GM13976 (cell line): ENCODE data around the gene PPP2R5C.
"Not testable (repeated sequence)": the region's sequence is repeated elsewhere in the genome, so short reads cannot be mapped to it uniquely, and the experiment has no call there.

Experiments
- DNase-seq: peaks from one replicate; pipeline ENCODE4 v3.0.0; 2012; ENCODE audit warnings: low spot score
- in situ Hi-C: fragments of 300-500 bp; cut with MboI; formaldehyde crosslinking; loops from one replicate; pipeline ENCODE4 v1.12.0; 2022; ENCODE audit warnings: low sequenced_read_pairs, mixed read lengths, inconsistent platforms; ENCODE audit not compliant: unreplicated experiment
- TF ChIP-seq, protein P1 (sequence below): IDR thresholded peaks from 2 replicates; pipeline ENCODE4 v1.5.1; 2012; ENCODE audit warnings: borderline replicate concordance, mild to moderate bottlenecking; ENCODE audit not compliant: insufficient read depth; ENCODE audit errors: extremely low read depth, missing control alignments, control extremely low read depth

PPP2R5C gene

DNA sequence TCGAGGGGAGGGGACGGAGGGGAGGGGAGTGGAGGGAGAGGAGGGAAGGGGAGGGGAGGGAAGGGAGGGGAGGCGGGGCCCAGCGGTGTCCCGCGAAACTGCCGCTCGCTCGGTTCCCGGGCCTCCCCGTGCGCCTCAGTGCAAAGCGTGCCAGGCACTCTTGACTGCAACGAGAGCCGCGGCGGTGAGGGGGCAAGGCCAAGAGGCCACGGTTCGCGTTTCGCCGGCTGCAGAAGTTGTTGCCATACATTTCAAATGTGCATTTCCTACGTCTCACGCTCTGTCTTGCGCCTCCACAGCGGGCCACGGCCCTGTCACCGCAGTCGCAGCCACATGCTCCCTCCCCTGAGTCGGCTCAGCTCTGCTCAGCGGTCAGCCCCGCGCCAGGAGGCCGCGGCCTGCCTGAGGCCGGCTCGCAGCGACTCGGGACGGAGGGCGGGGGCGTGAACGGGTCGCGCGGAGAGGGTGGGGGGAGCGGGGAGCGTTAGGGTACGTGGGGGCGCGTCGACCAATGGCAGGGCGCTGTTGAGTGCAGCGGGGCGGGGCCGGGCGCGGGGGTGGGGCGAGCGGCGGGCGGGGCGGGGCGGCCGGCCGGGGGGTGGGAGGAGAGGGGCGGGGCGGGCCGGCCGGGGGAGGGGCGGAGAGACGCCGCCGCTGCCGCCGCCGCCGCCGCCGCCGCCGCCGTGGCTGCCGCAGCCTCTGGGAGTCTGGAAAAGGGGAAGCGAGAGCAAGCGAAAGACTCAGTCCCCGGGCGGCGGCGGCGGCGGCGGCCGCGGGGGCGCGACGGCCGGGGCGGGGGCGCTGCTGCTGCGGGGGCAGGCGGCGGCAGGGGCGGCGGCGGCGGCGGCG, at the start of gene PPP2R5C:
TSS of gene PPP2R5C (plus strand) at position 678 of the 849 bp plus-strand sequence. CDS start 185 bp downstream, outside the sequence.
- in situ Hi-C loops: no loop called here
- TF ChIP-seq, protein P1, sequence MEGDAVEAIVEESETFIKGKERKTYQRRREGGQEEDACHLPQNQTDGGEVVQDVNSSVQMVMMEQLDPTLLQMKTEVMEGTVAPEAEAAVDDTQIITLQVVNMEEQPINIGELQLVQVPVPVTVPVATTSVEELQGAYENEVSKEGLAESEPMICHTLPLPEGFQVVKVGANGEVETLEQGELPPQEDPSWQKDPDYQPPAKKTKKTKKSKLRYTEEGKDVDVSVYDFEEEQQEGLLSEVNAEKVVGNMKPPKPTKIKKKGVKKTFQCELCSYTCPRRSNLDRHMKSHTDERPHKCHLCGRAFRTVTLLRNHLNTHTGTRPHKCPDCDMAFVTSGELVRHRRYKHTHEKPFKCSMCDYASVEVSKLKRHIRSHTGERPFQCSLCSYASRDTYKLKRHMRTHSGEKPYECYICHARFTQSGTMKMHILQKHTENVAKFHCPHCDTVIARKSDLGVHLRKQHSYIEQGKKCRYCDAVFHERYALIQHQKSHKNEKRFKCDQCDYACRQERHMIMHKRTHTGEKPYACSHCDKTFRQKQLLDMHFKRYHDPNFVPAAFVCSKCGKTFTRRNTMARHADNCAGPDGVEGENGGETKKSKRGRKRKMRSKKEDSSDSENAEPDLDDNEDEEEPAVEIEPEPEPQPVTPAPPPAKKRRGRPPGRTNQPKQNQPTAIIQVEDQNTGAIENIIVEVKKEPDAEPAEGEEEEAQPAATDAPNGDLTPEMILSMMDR: no peak
- DNase-seq: peak; percentile 95

DNA sequence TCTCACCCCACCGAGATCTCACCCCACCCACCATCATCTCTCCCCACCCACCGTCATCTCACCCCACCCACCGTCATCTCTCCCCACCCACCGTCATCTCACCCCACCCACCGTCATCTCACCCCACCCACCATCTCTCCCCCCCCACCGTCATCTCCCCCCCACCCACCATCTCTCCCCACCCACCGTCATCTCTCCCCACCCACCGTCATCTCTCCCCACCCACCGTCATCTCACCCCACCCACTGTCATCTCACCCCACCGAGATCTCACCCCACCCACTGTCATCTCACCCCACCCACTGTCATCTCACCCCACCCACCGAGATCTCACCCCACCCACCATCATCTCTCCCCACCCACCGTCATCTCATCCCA, 49.7 kb upstream of the PPP2R5C start:
- DNase-seq, in situ Hi-C loops: not testable (repeated sequence)

DNA sequence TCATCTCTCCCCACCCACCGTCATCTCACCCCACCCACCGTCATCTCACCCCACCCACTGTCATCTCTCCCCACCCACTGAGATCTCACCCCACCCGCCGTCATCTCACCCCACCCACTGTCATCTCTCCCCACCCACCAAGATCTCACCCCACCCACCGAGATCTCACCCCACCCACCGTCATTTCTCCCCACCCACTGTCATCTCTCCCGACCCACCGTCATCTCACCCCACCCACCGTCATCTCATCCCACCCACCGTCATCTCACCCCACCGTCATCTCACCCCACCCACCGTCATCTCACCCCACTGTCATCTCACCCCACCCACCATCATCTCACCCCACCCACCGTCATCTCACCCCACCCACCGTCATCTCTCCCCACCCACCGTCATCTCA, 49.2 kb upstream of the PPP2R5C start:
- DNase-seq, in situ Hi-C loops: not testable (repeated sequence)

DNA sequence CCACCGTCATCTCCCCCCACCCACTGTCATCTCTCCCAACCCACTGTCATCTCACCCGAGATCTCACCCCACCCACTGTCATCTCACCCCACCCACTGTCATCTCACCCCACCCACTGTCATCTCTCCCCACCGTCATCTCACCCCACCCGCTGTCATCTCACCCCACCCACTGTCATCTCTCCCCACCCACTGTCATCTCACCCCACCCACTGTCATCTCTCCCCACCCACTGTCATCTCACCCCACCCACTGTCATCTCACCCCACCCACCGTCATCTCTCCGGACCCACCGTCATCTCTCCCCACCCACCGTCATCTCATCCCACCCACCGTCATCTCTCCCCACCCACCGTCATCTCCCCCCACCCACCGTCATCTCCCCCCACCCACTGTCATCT, 48.4 kb upstream of the PPP2R5C start:
- DNase-seq, in situ Hi-C loops: not testable (repeated sequence)

DNA sequence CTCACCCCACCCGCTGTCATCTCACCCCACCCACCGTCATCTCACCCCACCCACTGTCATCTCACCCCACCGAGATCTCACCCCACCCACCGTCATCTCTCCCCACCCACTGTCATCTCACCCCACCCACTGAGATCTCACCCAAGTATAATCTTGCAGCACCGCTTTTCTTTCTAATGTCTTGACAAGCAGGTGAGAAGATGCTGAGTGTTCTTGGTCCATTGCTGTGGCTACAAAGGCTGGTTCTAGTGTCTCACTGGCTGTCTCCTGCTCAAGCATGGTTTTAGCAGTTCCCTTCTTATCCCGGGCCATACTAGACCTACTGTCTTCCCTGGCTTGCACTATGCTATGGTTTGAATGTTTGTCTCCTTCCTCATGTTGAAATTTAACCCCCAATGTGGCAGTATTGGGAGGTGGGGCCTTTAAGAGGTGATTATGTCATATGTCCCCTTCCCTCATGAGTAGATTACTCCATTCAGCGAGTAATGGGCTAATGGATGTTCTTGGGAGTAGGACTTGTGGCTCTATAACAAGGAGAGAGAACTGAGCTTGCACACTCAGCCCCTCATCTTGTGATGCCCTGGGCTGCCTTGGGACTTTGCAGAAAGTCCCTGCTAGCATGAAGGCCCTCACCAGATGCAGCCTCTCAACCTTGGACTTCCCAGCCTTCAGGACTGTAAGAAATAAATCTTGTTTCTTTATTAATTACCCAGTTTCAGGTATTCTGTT, 47.7 kb upstream of the PPP2R5C start:
- TF ChIP-seq, protein P1: no peak
- in situ Hi-C loops: no loop called here
- peak; percentile 11 for DNase-seq

DNA sequence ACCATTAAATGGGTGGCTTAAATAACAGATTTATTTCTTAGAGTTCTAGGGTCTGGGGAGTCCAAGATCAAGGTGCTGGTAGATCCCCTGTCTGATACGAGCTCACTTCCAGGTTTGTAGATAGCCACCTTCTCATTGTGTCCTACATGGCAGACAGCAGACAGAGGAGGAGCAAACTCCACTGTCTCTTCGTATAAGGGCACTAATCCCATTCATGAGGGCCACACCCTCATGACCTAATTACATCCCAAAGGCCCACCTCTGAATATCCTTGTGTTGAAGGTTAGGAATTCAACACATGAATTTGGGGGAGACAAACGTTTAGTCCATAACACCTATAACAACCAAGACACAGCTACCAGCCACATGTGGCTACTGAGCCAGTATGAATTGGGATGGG, 47.1 kb upstream of the PPP2R5C start:
- in situ Hi-C loops: no loop called here

DNA sequence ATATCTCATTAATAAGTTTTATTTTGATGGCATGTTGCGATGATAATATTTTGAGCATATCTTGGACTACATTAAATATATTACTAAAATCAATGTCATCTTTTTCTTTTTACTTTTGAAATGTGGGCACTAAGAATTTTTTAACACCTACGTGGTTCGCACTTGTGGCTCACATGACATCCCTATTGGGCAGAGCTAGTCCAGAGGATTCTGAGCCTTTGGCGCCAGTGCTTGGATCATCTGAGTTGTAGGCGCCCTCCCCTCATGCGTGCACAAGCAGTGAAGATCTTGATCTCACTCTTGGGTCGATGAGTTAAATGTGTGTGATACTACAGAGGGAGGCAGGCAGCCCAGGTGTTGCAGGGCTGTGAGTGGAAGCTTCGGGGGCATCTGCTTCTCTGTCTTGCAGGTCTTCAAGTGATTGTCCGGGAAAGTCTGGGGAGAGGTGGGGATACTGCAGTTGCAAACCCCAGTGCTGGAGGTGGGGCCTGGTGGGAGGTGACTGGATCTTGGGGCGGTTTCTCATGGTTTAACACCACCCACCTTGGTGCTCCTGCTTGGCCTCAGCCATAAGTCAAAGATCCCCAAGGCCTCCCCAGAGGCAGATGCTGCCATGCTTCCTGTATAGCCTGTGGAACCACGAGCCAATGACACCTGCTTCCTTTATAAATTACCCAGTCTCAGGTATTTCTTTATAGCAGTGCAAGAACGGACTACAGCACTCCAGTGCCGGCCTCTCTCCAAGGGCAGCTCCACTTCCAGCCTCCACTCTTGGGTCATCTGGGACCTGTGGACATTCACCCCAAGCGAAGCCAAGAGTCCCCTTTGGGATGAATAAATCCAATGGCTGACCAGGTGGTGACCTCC, 46.1 kb upstream of the PPP2R5C start:
- in situ Hi-C loops: no loop called here

More for the DNA sequence above, 47.1 kb upstream of the PPP2R5C start:
- TF ChIP-seq, protein P1: no peak
- DNase-seq: peak; percentile 3

More for the DNA sequence above, 46.1 kb upstream of the PPP2R5C start:
- peak; percentile 7 for DNase-seq
- TF ChIP-seq, protein P1: no peak
